Measurements from ENCODE around the gene NGRN. TPM values are rescaled to one million over a fixed set of nuclear protein-coding genes. Genes with fewer than 3 reads are reported as not detected.
"Not testable (repeated sequence)": the region's sequence is repeated elsewhere in the genome, so short reads cannot be mapped to it uniquely, and the experiment has no call there.

Gene NGRN
- total and polyA plus RNA-seq, 2 of the 8 experiments (the other 6 are each of a cell fraction or from before 2014, with no cell fraction given), result 60.1 to 101 TPM

DNA sequence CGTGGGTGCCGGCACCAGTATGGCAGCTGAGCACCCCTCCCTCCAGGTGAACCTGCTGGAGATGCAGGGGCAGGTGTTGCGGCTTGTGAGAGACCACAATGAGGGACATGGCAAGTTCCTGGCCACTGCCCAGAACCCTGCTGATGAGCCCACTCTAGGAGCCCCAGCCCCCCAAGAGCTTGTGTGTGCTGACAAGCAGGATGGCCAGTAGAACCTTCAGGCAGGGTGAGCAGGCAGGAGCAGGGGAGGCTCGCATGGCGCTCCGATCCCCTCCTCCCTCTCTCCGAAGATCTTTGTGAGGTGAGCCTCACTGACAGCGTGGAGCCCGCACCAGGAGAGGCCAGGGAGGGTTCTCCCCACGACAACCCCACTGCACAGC, 29.8 kb downstream of the NGRN start (continued):
- no peak for TF ChIP-seq RNF2 (IDR thresholded peaks at IDR 0.05; ENCODE audit: borderline replicate concordance, low read depth, low read length, missing control alignments, poor library complexity, severe bottlenecking)
- TF ChIP-seq BCL11A (IDR thresholded peaks at IDR 0.05; ENCODE audit: low read depth in 2 of 2, low read length in 2 of 2), result no peak
- TF ChIP-seq, protein P1, sequence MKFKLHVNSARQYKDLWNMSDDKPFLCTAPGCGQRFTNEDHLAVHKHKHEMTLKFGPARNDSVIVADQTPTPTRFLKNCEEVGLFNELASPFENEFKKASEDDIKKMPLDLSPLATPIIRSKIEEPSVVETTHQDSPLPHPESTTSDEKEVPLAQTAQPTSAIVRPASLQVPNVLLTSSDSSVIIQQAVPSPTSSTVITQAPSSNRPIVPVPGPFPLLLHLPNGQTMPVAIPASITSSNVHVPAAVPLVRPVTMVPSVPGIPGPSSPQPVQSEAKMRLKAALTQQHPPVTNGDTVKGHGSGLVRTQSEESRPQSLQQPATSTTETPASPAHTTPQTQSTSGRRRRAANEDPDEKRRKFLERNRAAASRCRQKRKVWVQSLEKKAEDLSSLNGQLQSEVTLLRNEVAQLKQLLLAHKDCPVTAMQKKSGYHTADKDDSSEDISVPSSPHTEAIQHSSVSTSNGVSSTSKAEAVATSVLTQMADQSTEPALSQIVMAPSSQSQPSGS (IDR thresholded peaks at IDR 0.05; ENCODE audit: low read length), result no peak
- TF ChIP-seq TEAD4 (IDR thresholded peaks at IDR 0.05; ENCODE audit: low read depth, low read length), result no peak
- TF ChIP-seq, protein P2, sequence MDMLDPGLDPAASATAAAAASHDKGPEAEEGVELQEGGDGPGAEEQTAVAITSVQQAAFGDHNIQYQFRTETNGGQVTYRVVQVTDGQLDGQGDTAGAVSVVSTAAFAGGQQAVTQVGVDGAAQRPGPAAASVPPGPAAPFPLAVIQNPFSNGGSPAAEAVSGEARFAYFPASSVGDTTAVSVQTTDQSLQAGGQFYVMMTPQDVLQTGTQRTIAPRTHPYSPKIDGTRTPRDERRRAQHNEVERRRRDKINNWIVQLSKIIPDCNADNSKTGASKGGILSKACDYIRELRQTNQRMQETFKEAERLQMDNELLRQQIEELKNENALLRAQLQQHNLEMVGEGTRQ (IDR thresholded peaks at IDR 0.05; ENCODE audit: low read length), result no peak
- TF ChIP-seq POLR2A (IDR thresholded peaks at IDR 0.05; ENCODE audit: control extremely low read depth in 1 of 2, low read depth in 2 of 2, low read length in 2 of 2), result no peak

DNA sequence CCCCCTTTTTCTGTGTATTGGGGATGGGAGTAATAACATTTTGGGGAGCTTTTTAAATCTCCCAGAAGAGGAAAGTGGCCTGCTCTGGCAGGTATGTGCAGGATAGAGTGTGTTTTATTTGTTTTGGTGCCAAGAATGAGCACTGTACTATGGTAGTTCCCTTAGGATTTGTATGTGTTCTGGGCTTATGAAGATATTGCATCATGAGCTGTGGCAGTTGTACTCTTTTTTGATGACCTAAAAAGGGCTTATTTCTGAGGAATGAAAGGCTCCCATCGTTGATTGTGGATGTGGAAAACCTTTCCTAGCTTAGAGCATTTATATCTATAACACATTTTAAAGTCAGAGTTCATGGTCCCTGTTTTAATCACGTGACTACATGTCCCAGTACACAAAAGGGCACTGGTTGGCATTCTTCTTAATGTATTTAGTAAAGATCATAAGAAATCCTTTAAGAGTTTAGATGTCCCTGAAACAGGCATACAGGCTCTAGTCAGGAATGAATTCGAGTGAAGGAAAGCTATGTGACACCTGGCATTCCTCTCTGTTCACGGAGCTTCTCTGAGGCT, 30.9 kb downstream of the NGRN start:
- H4K91ac ChIP-seq (replicated peaks; ENCODE audit: insufficient read length, low read length); H3K23me2 ChIP-seq (ENCODE audit: low read depth, low read length); H3K4me1 ChIP-seq (replicated peaks in 1 of 4; ENCODE audit: control insufficient read depth in 3 of 4, insufficient read depth in 4 of 4, low read length in 3 of 4); H3K27ac ChIP-seq (ENCODE audit: low read depth, low read length); H3K4me3 ChIP-seq (ENCODE audit: extremely low read depth in 1 of 4, insufficient read depth in 2 of 4, low read depth in 3 of 4, low read length in 4 of 4); H3K9me3 ChIP-seq (ENCODE audit: insufficient read depth in 2 of 2, low read depth in 1 of 2, low read length in 1 of 2); H3K23ac ChIP-seq (ENCODE audit: insufficient read length); FAIRE-seq; H4K20me1 ChIP-seq (replicated peaks in 1 of 2; ENCODE audit: control insufficient read depth in 1 of 2, insufficient read depth in 2 of 2, low read length in 2 of 2); H2BK12ac ChIP-seq (ENCODE audit: low read depth, low read length); H2BK15ac ChIP-seq (ENCODE audit: low read length); H2BK5ac ChIP-seq (ENCODE audit: low read depth, low read length); H3K18ac ChIP-seq (ENCODE audit: extremely low read depth, low read length); H3K56ac ChIP-seq (replicated peaks; ENCODE audit: insufficient read length, low read depth, low read length); H3K36me3 ChIP-seq (ENCODE audit: control insufficient read depth in 2 of 4, insufficient read depth in 4 of 4, low read length in 3 of 4); H3K14ac ChIP-seq (ENCODE audit: insufficient read length); H3K27me3 ChIP-seq (replicated peaks in 1 of 4; ENCODE audit: control insufficient read depth in 3 of 4, extremely low read depth in 1 of 4, insufficient read depth in 3 of 4, low read length in 3 of 4); H2BK20ac ChIP-seq (ENCODE audit: low read length); H4K5ac ChIP-seq (ENCODE audit: insufficient read length, low read depth, low read length); H3K79me2 ChIP-seq (ENCODE audit: control insufficient read depth in 1 of 2, insufficient read depth in 2 of 2, low read length in 2 of 2); H2BK120ac ChIP-seq (replicated peaks; ENCODE audit: low read depth, low read length); H3K4ac ChIP-seq (replicated peaks; ENCODE audit: insufficient read length, low read depth, low read length); H3K9ac ChIP-seq (replicated peaks in 1 of 4; ENCODE audit: extremely low read depth in 1 of 4, low read depth in 3 of 4, low read length in 3 of 4); H4K8ac ChIP-seq (ENCODE audit: extremely low read depth, insufficient read depth, low read length); POLR2A ChIA-PET (ENCODE audit: partially characterized antibody); H3K4me2 ChIP-seq (ENCODE audit: insufficient read depth in 1 of 2, low read depth in 2 of 2, low read length in 2 of 2); DNase-seq (ENCODE audit: low read depth in 1 of 2, low spot score in 2 of 2); H2AFZ ChIP-seq (ENCODE audit: low read length); H3K79me1 ChIP-seq (ENCODE audit: low read depth, low read length); H2AK5ac ChIP-seq (ENCODE audit: low read depth, low read length): not testable (repeated sequence)
- 78% methylated on average over 4 of the region's 4 CpGs; no CpG with 5 or more reads in 1 of the 2 experiments for WGBS, 2 experiments (ENCODE audit: extremely low coverage in 1 of 2, insufficient coverage in 1 of 2, insufficient read length in 1 of 2, insufficient replicate concordance in 2 of 2, low coverage in 1 of 2, low lambda C conversion rate in 2 of 2, missing lambda C conversion rate in 1 of 2)
- CTCF ChIA-PET (ENCODE audit: partially characterized antibody), result interaction anchor here (0.6 to 4.6 kb wide), 9 partner anchors 9 to 590 kb away, joined by 3 to 46 read pairs (median 3); partner anchors contain the start of gene ZNF774
